ENCODE data around the gene ACP7.
"Not testable (repeated sequence)": the region's sequence is repeated elsewhere in the genome, so short reads cannot be mapped to it uniquely, and the experiment has no call there.

ACP7 gene

DNA sequence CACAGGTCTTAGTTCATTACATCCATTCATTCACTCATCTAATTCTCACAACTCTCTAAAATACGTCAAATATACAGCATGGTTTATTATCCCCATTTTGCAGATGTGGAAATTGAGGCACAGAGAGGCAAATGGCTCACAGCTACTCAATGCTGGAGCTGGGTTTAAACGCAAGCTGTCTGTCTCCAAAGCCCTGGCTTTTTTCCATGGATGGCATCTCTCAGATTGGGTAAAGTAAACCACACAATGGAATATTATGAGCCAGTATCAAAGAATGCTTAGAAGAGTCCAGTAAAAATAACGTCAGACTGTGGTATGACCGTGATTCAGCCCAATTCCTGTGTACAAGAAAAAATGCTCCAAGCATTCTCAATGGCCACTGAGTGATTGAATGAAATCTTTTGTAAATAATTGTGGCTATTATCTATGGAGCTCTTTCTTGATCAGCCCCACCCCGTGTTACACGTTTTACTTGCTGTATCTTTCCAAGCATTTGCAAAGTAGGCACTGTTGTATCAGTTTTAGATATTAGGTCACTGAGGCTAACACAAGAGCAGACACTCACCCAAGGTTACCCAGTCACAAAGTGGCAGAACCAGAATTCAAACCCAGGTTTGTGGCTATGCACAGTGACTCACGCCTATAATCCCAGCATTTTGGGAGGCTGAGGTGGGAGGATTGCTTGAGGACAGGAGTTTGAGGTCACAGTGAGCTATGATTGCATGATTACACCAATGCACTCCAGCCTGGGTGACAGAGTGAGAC, 5.5 kb upstream of the ACP7 start:
- no peak for DNase-seq (ENCODE audit: low read depth)

- no peak for DNase-seq (ENCODE audit: low read depth)
Observed at GRCh38 chr19:39080431-39080830, 3.7 kb upstream of the ACP7 start.

- no peak for DNase-seq (ENCODE audit: low read depth)
Observed at GRCh38 chr19:39082167-39082566, 2.0 kb upstream of the ACP7 start.

- no peak for DNase-seq (ENCODE audit: low read depth)
Observed at GRCh38 chr19:39082745-39083598, 1.2 kb upstream of the ACP7 start.

GRCh38 chr19:39083599-39083982, 577 bp upstream of the ACP7 start:
- no peak for DNase-seq (ENCODE audit: low read depth)

GRCh38 chr19:39084732-39085080, 538 bp downstream of the ACP7 start:
- DNase-seq (ENCODE audit: low read depth) = no peak

GRCh38 chr19:39085392-39085791, 1.2 kb downstream of the ACP7 start:
- DNase-seq (ENCODE audit: low read depth) = no peak

- no peak for DNase-seq (ENCODE audit: low read depth)
Observed at GRCh38 chr19:39086386-39086785, 2.2 kb downstream of the ACP7 start.

DNA sequence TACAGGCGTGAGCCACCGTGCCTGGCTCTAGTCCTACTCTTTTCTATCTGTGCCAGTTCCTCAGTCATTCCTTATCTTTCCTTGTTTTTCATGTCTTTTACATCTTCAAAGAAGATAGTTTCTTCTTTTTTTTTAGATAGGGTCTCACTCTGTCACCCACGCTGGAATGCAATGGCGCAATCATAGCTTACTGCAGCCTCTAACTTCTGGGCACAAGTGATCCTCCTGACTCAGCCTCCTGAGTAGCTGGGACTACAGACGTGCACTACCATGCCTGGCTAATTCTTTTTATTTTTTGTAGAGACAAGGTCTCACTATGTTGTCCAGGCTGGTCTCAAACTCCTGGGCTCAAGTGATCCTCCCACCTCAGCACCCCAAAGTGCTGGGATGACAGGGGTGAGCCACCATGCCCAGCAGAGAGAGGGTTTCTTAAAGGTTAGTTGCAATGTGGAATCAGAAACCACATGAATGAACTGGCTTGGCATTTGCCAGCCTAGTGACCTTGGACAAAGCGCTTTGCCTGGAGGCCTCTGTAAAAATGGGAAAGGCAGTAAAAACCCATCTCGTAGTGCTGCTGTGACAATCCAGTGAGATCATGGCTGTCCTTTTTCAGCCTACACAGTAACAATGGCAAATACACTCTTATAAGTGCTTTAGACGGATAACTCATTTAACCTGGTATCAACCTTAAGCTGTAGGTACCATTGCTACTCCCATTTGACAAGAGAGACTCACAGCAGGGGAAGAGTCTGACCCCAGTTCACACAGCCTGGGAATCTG, 3.9 kb downstream of the ACP7 start:
- no peak for DNase-seq (ENCODE audit: low read depth)

DNA sequence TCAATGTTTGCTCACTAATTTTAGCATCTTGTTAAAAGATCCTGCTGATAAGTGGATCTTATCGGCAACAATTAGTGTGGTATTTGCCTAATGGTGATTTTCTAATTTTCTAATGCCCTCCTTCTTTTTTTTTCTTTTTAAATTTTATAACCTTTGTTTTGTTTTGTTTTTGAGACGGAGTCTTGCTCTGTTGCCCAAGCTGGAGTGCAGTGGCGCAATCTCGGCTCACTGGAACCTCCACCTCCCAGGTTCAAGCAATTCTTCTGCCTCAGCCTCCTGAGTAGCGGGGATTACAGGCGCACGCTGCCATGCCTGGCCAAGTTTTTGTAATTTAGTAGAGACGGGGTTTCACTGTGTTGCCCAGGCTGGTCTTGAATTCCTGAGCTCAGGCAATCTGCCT, 5.8 kb downstream of the ACP7 start:
- not testable (repeated sequence) for DNase-seq (ENCODE audit: low read depth)

GRCh38 chr19:39090881-39091280, 6.7 kb downstream of the ACP7 start:
- DNase-seq (ENCODE audit: low read depth) = no peak

DNA sequence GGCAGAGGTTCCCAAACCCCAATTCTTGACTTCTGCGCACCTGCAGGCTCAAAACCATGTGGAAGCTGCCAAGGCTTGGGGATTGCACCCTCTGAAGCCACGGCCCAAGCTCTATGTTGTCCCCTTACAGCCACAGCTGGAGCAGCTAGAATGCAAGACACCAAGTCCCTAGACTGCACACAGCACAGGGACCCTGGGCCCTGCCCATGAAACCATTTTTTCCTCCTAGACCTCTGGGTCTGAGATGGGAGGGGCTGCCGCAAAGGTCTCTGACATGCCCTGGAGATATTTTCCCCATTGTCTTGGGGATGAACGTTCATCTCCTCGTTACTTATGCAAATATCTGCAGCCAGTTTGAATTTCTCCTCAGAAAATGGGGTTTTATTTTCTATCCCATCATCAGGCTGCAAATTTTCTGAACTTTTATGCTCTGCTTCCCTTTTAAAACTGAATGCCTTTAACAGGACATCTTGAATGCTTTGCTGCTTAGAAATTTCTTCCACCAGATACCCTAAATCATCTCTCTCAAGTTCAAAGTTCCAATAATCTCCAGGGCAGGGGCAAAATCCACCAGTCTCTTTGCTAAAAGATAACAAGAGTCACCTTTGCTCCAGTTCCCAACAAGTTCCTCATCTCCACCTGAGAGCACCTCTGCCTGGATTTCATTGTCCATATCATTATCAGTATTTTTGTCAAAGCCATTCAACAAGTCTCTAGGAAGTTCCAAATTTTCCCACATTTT, 11.8 kb downstream of the ACP7 start:
- DNase-seq (ENCODE audit: low read depth) = not testable (repeated sequence)

DNA sequence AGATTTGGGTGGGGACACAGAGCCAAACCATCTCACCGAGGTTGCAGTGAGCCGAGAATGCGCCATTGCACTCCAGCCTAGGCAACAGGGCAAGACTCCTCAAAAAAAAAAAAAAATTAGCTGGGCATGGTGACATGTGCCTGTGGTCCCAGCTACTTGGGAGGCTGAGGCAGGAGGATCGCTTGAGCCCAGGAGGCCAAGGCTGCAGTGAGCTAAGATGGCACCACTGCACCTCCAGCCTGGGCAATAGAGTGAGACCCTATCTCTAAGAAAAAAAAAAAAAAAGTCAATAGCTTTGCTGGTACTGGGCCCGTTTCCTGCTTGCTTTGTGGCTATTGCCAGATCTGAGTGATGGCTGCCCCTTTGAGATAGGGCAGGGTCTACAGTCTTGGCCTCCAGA, 13.1 kb downstream of the ACP7 start:
- DNase-seq (ENCODE audit: low read depth) = no peak

DNA sequence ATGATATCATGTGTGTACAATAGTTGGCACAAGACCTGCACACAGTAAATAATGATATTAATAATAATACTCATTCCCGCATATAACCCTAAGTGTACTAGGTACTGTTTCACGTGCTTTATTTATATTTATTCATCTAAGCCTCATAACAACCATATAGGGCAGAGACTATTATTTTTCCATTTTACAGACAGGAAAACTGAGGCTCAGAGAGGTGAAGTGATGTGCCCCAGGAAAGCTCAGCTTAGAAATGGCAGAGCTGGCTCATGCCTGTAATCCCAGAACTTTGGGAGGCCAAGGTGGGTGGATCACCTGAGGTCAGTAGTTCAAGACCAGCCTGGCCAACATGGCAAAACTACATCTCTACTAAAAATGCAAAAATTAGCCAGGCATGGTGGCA, 13.6 kb downstream of the ACP7 start:
- DNase-seq (ENCODE audit: low read depth) = no peak

GRCh38 chr19:39098365-39099269, 14.4 kb downstream of the ACP7 start:
- no peak for DNase-seq (ENCODE audit: low read depth)

GRCh38 chr19:39099341-39099740, 15.2 kb downstream of the ACP7 start:
- DNase-seq (ENCODE audit: low read depth) = no peak

GRCh38 chr19:39100500-39101166, 16.5 kb downstream of the ACP7 start:
- DNase-seq (ENCODE audit: low read depth) = no peak

GRCh38 chr19:39103151-39103550, 19.0 kb downstream of the ACP7 start:
- DNase-seq (ENCODE audit: low read depth) = no peak

DNA sequence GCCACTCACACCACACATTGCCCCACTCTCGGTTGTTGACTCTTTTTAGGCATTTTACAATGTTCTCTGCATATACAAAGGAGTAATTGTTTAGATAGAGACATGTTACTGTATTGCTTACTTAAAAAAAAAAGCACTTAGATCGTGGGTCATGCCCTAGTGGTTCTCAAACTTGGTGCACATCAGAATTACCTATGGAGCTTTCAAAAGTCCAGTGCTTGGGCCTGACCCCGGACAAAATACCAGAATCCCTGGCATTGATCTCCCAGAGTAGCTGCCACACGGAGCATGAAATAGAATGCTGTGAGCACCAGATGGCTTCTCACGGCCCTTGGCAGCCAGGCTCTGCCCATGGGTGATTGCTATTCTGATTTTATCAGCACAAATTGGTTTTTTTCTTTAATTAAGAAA, 20.0 kb downstream of the ACP7 start:
- no peak for DNase-seq (ENCODE audit: low read depth)

- DNase-seq (ENCODE audit: low read depth) = no peak
Observed at GRCh38 chr19:39106194-39106593, 22.0 kb downstream of the ACP7 start.
